ENCODE results near the gene GRN.

The GRN gene

GRCh38 chr17:44334315-44334714 is 10.8 kb upstream of the GRN start:
- no peaks in the 10 kb centered on the region for H4K20me1 ChIP-seq (ENCODE audit: insufficient read depth)
- no peaks in the 10 kb centered on the region for H3K79me2 ChIP-seq (ENCODE audit: insufficient read depth, low read depth)
- H3K4me3 ChIP-seq (IDR thresholded peaks at IDR 0.05; ENCODE audit: insufficient read depth, low read depth, low read length): no peak overlapping the region
- no peaks in the 10 kb centered on the region for H3K36me3 ChIP-seq (ENCODE audit: insufficient read depth)
- H3K27me3 ChIP-seq (ENCODE audit: insufficient read depth, low read depth): no peaks in the 10 kb centered on the region
- H3K4me1 ChIP-seq (ENCODE audit: low read depth, poor library complexity, severe bottlenecking): peaks cover 11% of the 10 kb centered on the region
- H3K9ac ChIP-seq: no peak overlapping the region
- no peak overlapping the region for H3K27ac ChIP-seq
- H3K4me2 ChIP-seq: no peak overlapping the region
- peak overlapping the region; percentile 29; the same call in 1 of the 2 replicates for H2AFZ ChIP-seq (ENCODE audit: low read depth)
- no peak for TF ChIP-seq CTCF (conservative IDR thresholded peaks at IDR 0.05; ENCODE audit: low read depth, low read length)

GRCh38 chr17:44334727-44335126 is 10.4 kb upstream of the GRN start:
- H4K20me1 ChIP-seq (ENCODE audit: insufficient read depth): no peaks in the 10 kb centered on the region
- no peaks in the 10 kb centered on the region for H3K79me2 ChIP-seq (ENCODE audit: insufficient read depth, low read depth)
- H3K27ac ChIP-seq: no peak overlapping the region
- H3K27me3 ChIP-seq (ENCODE audit: insufficient read depth, low read depth): no peaks in the 10 kb centered on the region
- no peak overlapping the region for H3K9ac ChIP-seq
- H2AFZ ChIP-seq (ENCODE audit: low read depth): peak overlapping the region; percentile 29; the same call in 1 of the 2 replicates
- no peak overlapping the region for H3K4me2 ChIP-seq
- no peak overlapping the region for H3K4me3 ChIP-seq (IDR thresholded peaks at IDR 0.05; ENCODE audit: insufficient read depth, low read depth, low read length)
- no peaks in the 10 kb centered on the region for H3K36me3 ChIP-seq (ENCODE audit: insufficient read depth)
- TF ChIP-seq CTCF (conservative IDR thresholded peaks at IDR 0.05; ENCODE audit: low read depth, low read length): no peak
- peaks cover 11% of the 10 kb centered on the region for H3K4me1 ChIP-seq (ENCODE audit: low read depth, poor library complexity, severe bottlenecking)

- Histone ChIP-seq H2AFZ (ENCODE audit: low read depth) (no peak overlapping the region), H3K9ac (no peak overlapping the region), H3K4me1 (ENCODE audit: low read depth, poor library complexity, severe bottlenecking) (peaks cover 11% of the 10 kb centered on the region), H3K36me3 (ENCODE audit: insufficient read depth) (no peaks in the 10 kb centered on the region), H3K4me2 (no peak overlapping the region), H4K20me1 (ENCODE audit: insufficient read depth) (no peaks in the 10 kb centered on the region), H3K79me2 (ENCODE audit: insufficient read depth, low read depth) (no peaks in the 10 kb centered on the region), H3K27ac (no peak overlapping the region), H3K27me3 (ENCODE audit: insufficient read depth, low read depth) (no peaks in the 10 kb centered on the region), H3K4me3 (IDR thresholded peaks at IDR 0.05; ENCODE audit: insufficient read depth, low read depth, low read length) (no peak overlapping the region)
- TF ChIP-seq CTCF (conservative IDR thresholded peaks at IDR 0.05; ENCODE audit: low read depth, low read length): no peak
Measured at GRCh38 chr17:44335564-44335963, 9.5 kb upstream of the GRN start.

- H3K4me3 ChIP-seq (IDR thresholded peaks at IDR 0.05; ENCODE audit: insufficient read depth, low read depth, low read length): no peak overlapping the region
- H3K79me2 ChIP-seq (ENCODE audit: insufficient read depth, low read depth): no peaks in the 10 kb centered on the region
- H3K4me2 ChIP-seq: no peak overlapping the region
- H3K4me1 ChIP-seq (ENCODE audit: low read depth, poor library complexity, severe bottlenecking): peaks cover 9% of the 10 kb centered on the region
- H3K27me3 ChIP-seq (ENCODE audit: insufficient read depth, low read depth): no peaks in the 10 kb centered on the region
- H3K9ac ChIP-seq: no peak overlapping the region
- no peak for TF ChIP-seq CTCF (conservative IDR thresholded peaks at IDR 0.05; ENCODE audit: low read depth, low read length)
- H3K36me3 ChIP-seq (ENCODE audit: insufficient read depth): no peaks in the 10 kb centered on the region
- no peak overlapping the region for H2AFZ ChIP-seq (ENCODE audit: low read depth)
- no peaks in the 10 kb centered on the region for H4K20me1 ChIP-seq (ENCODE audit: insufficient read depth)
- no peak overlapping the region for H3K27ac ChIP-seq
Measured at GRCh38 chr17:44335968-44336367, 9.1 kb upstream of the GRN start.
